Gastrocnemius medialis (tissue), 4 donors: Measurements from ENCODE around the gene TPO. TPM values are rescaled to one million over a fixed set of nuclear protein-coding genes. Genes with fewer than 3 reads are reported as not detected.
A peak's percentile ranks its signal among the peaks of the same experiment; 100 is the strongest.

Source experiments
- ATAC-seq, 2 donors: fragments of 150-250 bp; one replicate each; pipeline ENCODE4 v1.9.1; 2016
- DNase-seq, 2 donors: peaks; one replicate each; pipeline ENCODE4 v3.0.0-alpha.2; 2019
- H3K27ac ChIP-seq, 4 donors: fragments of 200-600 bp; sonication (generic); 1 replicate in 1 of 4; 2 replicates in 3 of 4; pipeline ENCODE4 v1.5.1; 2016 to 2018; ENCODE audit warnings: mild to moderate bottlenecking in 2 of 4, moderate library complexity in 1 of 4
- H3K27me3 ChIP-seq, 3 donors: fragments of 200-600 bp; sonication (generic) in 2 of 3; 1 replicate in 1 of 3; 2 replicates in 2 of 3; pipeline versions ENCODE4 v1.5.1 to v1.6.0; 2016 to 2019; ENCODE audit warnings: mild to moderate bottlenecking in 1 of 3, moderate library complexity in 1 of 3
- H3K36me3 ChIP-seq, 2 donors: fragments of 200-600 bp; sonication (generic) in 1 of 2; one replicate each; pipeline ENCODE4 v1.5.1; 2017 to 2018
- H3K4me1 ChIP-seq, 2 donors: fragments of 200-600 bp; sonication (generic) in 1 of 2; one replicate each; pipeline ENCODE4 v1.5.1; 2016 to 2017; ENCODE audit warnings: mild to moderate bottlenecking in 2 of 2
- H3K4me3 ChIP-seq, 4 donors: fragments of 200-600 bp; sonication (generic) in 3 of 4; 1 replicate in 1 of 4; 2 replicates in 3 of 4; pipeline ENCODE4 v1.5.1; 2016 to 2019; ENCODE audit warnings: mild to moderate bottlenecking in 2 of 4
- H3K9me3 ChIP-seq, 3 donors: fragments of 200-600 bp; sonication (generic) in 2 of 3; 1 replicate in 1 of 3; 2 replicates in 2 of 3; pipeline ENCODE4 v1.5.1; 2016 to 2019
- CTCF ChIP-seq, 5 experiments: fragments of 450-650 bp in 3 of 5; fragments of 200-600 bp in 2 of 5; sonication (generic) in 2 of 5; IDR thresholded peaks in 4 of 5; conservative IDR thresholded peaks in 1 of 5; 1 replicate in 4 of 5; 2 replicates in 1 of 5; pipeline ENCODE4 v1.5.1; 2016 to 2019; ENCODE audit warnings: antibody characterized with exemption in 5 of 5, mild to moderate bottlenecking in 3 of 5, moderate library complexity in 3 of 5
- POLR2A ChIP-seq, 2 donors: fragments of 450-650 bp; IDR thresholded peaks; one replicate each; pipeline ENCODE4 v1.6.1; 2017; ENCODE audit warnings: antibody characterized with exemption in 2 of 2, mild to moderate bottlenecking in 2 of 2, moderate library complexity in 2 of 2
- in situ Hi-C, 4 donors: fragments of 200-750 bp; cut with MboI; loops; one replicate each; pipeline versions ENCODE4 v1.15.0 to v1.8.0; 2017; ENCODE audit warnings: low sequenced_read_pairs in 4 of 4
- intact Hi-C: fragments of 100-400 bp; cut with DNase I; formaldehyde crosslinking; loops from one replicate; pipeline ENCODE4 v1.15.1; 2023; ENCODE audit warnings: low total_unique reads
- total RNA-seq, 4 donors: library from RNA; depleted of rRNA; stranded (reverse); fragments of >200 nt; gene quantifications; one replicate each; pipeline versions ENCODE4 v1.1.0 to v1.2.3, GENCODE V29; 2016

The TPO gene
- total RNA-seq, 4 donors from 2014 or later, result 3.3 to 11.6 (median 5.3) TPM

DNA sequence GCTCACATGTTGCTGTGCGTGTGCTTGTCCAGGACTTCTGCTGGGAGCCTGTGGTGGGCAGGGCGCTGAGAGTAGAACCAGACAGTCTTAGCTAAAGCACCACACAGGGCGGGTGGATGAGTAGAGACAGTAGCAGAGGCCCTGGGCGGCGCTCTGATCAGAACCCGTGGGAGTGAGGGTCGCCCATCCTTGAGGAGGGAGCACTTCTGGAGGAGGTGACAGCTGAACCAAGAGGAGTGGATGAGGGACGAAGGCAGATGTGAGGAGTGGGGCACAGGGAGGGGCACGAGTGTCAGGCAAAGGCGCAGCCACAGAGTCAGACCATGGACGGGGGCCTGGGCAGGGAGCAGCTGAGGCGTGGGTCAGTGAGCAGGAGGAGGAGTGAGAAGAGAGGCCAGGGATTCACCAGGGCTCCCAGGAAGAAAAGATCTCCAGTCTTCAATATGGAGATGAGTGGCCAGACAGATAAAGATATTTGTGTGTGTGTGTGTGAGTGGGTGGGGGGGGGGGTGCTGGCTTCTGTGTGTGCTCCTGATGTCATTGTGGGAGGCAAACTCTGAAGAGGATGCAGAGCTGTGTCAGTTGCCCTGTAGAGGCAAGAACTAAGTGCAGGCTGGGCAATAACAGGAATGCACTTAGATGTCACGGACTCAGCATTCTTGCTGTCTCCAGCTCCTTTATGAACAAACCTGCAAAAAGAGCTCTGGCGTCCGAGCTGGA, 79.6 kb downstream of the TPO start:
- H3K27ac ChIP-seq, result peak overlapping the region in 1 of 4 donors; percentile 7
- TF ChIP-seq CTCF (IDR thresholded peaks at IDR 0.05 in 4 of 5, conservative IDR thresholded peaks at IDR 0.05 in 1 of 5) (no peak), POLR2A (IDR thresholded peaks at IDR 0.05) (no peak)
- intact Hi-C loops (no loop called here), in situ Hi-C loops (no loop called here)
- no peaks in the 10 kb centered on the region for H3K4me1 ChIP-seq
- H3K4me3 ChIP-seq, result no peak overlapping the region
- no peaks in the 10 kb centered on the region for H3K9me3 ChIP-seq
- H3K27me3 ChIP-seq, result no peaks in the 10 kb centered on the region
- no peak for ATAC-seq
- no peak for DNase-seq
- H3K36me3 ChIP-seq, result no peaks in the 10 kb centered on the region

- ATAC-seq (no peak), DNase-seq (no peak)
- no peaks in the 10 kb centered on the region for H3K4me1 ChIP-seq
- peak overlapping the region in 1 of 4 donors; percentile 7 for H3K27ac ChIP-seq
- H3K27me3 ChIP-seq, result no peaks in the 10 kb centered on the region
- no peaks in the 10 kb centered on the region for H3K36me3 ChIP-seq
- H3K4me3 ChIP-seq, result no peak overlapping the region
- H3K9me3 ChIP-seq, result no peaks in the 10 kb centered on the region
- no peak for TF ChIP-seq POLR2A (IDR thresholded peaks at IDR 0.05)
- TF ChIP-seq CTCF (IDR thresholded peaks at IDR 0.05 in 4 of 5, conservative IDR thresholded peaks at IDR 0.05 in 1 of 5), result no peak
- in situ Hi-C loops, result no loop called here
- intact Hi-C loops, result no loop called here
Measured at GRCh38 chr2:1493431-1494126, 80.3 kb downstream of the TPO start.

DNA sequence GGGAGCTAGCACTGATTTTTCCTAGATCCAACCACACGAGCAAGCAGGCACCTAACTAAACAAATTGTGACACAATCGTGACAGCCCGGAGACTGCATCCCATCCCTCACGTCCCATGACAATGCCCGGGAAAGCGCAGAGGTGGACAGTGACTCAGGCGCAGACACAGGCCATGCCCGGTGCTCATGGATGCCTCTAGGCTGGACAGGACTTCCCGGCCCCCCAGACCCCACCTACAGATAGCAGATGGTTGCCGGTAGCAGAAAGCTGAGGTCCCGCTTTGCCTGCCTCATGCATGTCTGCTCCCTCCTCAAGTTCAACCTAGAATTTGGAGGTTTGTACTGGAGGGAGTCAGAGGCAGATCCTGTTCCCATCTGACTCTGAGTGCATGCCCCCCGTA, 81.0 kb downstream of the TPO start:
- TF ChIP-seq POLR2A (IDR thresholded peaks at IDR 0.05) (no peak), CTCF (IDR thresholded peaks at IDR 0.05 in 4 of 5, conservative IDR thresholded peaks at IDR 0.05 in 1 of 5) (no peak)
- in situ Hi-C loops, result no loop called here
- Histone ChIP-seq H3K9me3 (no peaks in the 10 kb centered on the region), H3K4me3 (no peak overlapping the region), H3K36me3 (no peaks in the 10 kb centered on the region), H3K27me3 (no peaks in the 10 kb centered on the region), H3K27ac (no peak overlapping the region), H3K4me1 (no peaks in the 10 kb centered on the region)
- DNase-seq (no peak), ATAC-seq (no peak)
- intact Hi-C loops, result no loop called here

- TF ChIP-seq CTCF (IDR thresholded peaks at IDR 0.05 in 4 of 5, conservative IDR thresholded peaks at IDR 0.05 in 1 of 5), result no peak
- TF ChIP-seq POLR2A (IDR thresholded peaks at IDR 0.05), result no peak
- no peaks in the 10 kb centered on the region for H3K4me1 ChIP-seq
- H3K9me3 ChIP-seq, result no peaks in the 10 kb centered on the region
- in situ Hi-C loops, result no loop called here
- DNase-seq (no peak), ATAC-seq (no peak)
- no peak overlapping the region for H3K4me3 ChIP-seq
- no peaks in the 10 kb centered on the region for H3K27me3 ChIP-seq
- intact Hi-C loops, result no loop called here
- H3K36me3 ChIP-seq, result no peaks in the 10 kb centered on the region
- no peak overlapping the region for H3K27ac ChIP-seq
Measured at GRCh38 chr2:1494906-1495305, 81.6 kb downstream of the TPO start.
